Measurements from ENCODE around the gene TET1.
"Not testable (repeated sequence)": the region's sequence is repeated elsewhere in the genome, so short reads cannot be mapped to it uniquely, and the experiment has no call there.

Gene TET1

GRCh38 chr10:68613974-68614373 is 53.8 kb downstream of the TET1 start:
- not testable (repeated sequence) for DNase-seq

DNA sequence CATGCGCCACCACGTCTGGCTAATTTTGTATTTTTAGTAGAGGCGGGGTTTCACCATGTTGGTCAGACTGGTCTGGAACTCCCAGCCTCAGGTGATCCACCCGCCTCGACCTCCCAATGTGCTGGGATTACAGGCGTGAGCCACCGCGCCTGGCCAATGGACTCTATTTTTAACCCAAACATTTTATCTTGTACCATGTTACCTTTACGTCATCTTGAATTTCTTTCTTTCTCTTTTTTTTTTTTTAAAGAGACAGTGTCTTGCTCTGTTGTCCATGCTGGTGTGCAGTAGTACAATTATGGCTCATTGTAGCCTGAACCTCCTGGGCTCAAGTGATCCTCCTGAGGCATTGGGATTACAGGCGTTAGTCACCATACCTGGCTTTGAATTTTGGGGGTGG is 57.6 kb downstream of the TET1 start:
- DNase-seq: not testable (repeated sequence)

- no peak for DNase-seq
Observed at GRCh38 chr10:68618234-68618633, 58.1 kb downstream of the TET1 start.

- no peak for DNase-seq
Observed at GRCh38 chr10:68619595-68619994, 59.5 kb downstream of the TET1 start.

- no peak for DNase-seq
Observed at GRCh38 chr10:68625316-68625921, 65.3 kb downstream of the TET1 start.

DNA sequence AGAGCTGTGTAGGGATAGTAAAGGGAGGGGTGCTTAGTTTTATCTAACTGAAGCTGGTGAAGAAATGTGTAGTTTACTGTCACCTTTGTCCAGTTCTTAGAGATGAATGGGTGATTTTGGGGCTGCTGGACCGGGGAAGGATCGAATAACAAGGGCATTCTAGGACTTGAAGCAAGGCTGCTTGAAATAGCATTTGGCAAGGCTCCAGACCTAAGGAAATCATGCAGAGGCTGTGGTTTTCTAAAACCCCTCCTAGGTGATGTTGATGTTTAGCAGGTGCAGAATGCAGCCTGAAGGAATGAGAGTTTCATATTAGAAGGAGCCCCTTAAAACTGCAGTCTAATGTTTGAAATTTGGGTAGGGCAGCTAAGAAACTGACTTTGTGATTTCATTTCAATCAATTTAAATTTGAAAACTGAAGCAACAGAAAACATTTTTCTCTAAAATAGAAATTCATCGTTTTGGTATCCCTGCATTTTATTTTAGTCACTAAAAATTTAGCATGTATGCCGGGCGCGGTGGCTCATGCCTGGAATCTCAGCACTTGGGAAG is 68.5 kb downstream of the TET1 start:
- DNase-seq: peak in 2 of 3 experiments; percentile 30 to 34

GRCh38 chr10:68632271-68632560 is 72.1 kb downstream of the TET1 start:
- not testable (repeated sequence) for DNase-seq

DNA sequence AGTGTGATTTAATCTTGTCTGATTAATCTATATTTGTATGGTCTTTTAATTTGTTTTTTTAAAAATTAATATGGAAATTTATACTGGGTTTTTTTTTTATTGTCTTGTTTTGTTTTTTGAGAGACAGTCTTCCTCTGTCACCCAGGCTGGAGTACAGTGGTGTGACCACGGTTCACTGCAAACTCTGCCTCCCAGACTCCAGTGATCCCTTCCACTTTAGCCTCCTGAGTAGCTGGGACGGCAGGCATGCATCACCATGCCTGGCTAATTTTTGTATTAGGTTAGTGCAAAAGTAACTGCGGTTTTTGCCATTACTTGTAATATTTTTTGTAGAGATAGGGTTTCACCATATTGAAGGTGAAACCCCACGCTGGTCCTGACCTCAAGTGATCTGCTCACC is 73.1 kb downstream of the TET1 start:
- peak in 1 of 3 experiments; percentile 13 for DNase-seq

GRCh38 chr10:68633816-68634466 is 73.8 kb downstream of the TET1 start:
- peak in 1 of 3 experiments; percentile 6 for DNase-seq

DNA sequence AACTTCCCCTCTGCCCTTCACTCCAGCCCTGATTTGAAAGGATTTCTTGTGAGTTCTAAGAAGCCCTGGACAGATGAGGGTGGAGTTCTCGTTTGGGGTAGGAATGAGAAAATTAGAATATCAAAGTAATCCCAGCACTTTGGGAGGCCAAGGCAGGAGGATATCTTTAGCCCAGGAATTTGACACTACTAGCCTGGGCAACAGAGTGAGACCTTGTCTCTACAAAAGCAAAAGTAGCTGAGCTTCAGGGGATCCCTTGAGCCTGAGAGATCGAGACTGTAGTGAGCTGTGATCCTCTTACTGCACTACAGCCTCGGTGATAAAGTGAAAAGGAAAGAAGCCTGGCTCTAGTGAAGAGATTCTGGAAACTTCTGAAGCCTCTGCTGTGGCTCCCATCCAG is 76.2 kb downstream of the TET1 start:
- DNase-seq: no peak

DNA sequence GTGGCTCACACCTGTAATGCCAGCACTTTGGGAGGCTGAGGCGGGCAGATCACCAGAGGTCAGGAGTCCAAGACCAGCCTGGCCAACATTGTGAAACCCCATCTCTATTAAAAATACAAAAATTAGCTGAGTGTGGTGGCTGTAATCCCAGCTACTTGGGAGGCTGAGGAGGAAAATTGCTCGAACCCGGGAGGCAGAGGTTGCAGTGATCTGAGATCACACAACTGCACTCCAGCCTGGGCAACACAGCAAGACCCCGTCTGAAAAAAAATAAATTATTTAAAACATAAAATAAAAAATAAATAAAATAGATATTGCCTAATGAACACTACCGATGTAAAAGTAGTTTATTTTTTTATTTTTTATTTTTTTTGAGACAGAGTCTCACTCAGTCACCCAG is 83.4 kb downstream of the TET1 start:
- not testable (repeated sequence) for DNase-seq

DNA sequence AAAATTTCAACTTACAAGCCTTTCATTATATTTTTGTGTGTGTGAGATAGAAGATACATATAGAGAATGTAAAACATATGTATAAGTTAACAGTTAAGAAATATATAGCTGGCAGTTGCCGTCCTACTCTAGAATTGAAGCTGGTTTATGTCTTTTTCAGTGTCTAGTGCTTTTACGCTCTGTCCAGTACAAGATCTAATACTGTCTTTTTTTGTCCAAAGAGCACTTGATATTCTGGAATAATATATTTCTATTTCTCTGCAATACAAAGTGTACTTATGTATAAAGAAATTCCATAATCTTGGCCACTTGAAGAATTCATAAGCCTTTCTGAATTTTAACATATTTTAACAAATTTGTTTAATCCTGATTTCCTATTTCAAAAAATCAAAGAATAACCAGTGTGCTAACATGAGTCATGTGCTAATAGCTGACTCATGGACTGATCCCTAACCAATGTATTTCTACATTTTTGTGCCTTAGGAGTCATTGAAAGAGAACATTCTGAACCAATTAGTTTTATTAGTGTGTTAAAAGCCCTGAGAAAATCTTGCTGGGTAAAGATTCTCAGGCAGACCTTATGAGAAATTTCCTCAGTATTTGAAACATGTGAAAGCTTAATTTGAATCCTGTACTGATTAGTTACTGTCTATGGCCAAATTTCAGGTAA is 87.7 kb downstream of the TET1 start:
- DNase-seq: no peak

DNA sequence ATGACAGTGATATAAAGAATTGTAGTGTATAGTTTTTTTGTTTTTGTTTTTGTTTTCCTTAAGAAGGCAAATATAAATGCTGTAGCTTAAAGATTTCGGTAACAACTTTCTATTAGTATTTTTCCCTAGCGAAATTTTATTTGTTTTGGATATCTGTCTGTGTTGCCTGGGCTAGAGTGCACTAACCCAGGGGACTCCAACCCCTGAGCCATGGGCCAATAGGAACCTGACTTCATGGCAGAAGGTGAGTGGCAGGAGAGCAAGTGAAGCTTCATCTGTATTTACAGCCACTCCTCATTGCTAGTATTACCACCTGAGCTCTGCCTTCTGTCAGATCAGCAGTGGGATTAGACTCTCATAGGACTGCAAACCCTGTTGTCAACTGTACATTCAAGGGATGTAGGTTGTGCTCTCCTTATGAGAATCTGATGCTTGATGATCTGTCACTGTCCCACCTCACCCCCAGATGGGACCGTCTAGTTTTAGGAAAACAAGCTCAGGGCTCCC is 95.5 kb downstream of the TET1 start:
- no peak for DNase-seq

- DNase-seq: no peak
Observed at GRCh38 chr10:68665841-68666240, 105.7 kb downstream of the TET1 start.

DNA sequence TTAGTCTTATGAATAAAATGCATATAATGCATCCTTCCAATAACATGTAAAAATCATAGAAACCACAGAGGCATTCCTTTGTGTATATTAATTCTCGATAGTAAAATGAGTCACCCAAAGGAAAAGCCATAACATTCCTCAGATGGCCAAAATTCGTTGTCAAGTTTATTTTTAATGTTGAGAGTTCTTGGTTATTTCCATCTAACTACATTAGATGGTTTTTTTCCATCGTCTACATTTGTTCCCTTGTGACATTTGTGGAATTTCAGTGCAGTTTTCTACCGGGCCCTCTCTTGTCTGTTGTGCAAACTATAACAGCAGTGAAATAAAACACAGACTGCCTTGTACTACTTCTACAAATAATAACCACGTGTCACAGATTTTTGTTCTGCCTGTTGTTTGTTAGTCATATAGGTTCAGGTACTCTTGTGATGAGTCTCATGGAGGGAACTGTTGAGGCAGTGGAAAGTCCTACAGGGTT is 106.2 kb downstream of the TET1 start:
- DNase-seq: no peak

DNA sequence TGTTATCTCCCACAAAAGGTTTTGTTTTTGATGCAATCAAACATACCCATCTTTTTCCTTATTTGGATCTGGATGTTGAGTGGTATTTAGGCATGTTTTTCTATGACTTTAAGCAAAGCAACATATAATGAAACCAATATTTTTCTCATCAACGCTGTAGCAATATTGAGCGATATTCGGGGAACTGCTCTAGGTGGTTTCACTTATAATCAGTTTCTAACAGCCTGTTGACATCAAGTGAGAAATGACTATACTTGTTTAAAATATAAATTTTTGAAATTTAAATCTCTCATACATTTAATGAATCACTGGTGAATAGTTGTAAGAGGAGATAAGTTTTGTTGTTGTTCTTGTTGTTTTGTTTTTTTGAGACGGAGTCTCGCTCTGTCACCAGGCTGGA is 108.1 kb downstream of the TET1 start:
- no peak for DNase-seq

DNA sequence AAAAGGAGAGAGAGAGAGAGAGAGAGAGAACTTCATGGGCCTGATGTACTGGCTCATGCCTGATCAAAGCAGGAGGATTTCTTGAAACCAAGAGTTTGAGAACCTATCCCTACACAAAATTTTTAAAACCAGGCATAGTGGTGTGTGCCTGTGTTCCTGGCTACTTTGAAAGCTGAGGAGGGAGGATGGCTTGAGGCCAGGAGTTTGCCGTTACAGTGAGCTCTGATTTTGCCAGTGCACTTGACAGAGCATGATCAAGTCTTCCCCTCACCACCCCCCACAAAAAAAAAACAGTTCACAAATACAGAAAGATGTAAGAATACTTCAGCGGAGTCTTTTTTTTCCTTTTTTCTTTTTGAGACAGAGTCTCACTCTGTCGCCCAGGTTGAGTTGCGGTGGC is 108.8 kb downstream of the TET1 start:
- DNase-seq: no peak

DNA sequence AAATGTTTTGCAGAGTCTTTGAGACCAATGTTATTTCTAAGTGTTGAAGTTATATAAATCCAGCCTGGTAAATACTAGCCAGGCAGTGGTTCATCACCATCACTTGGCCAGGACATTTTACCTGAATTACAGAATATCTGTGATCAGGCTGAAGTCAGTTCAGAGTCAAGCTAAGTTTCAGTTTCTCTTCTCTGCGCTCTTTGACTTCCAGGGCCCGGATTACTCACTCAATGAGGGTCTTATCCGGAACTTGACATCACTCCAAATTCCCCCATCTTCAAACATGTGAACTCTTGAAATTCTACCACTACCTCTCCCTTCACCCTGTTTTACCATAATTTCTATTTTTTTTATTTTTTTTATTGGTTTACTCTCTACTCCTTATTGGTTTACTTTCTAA is 124.3 kb downstream of the TET1 start:
- no peak for DNase-seq

DNA sequence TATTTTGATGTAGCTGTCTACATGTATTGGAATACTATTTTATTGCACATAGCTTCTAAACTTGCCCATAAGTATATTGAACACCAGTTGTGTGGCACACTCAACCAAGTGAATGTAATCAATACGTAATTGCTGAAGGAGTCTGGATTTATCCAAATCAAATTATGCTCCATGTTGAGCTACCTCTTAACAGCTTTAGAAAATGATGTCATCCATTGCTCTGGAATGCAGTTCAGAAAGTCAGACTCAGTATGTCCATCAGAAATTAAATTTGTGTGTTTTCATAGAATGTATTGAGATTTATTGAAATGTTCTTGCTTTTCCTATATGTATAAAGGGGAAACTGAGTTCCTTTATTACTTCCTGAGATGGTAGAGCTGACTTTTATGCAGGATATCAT is 135.9 kb downstream of the TET1 start:
- DNase-seq: no peak

- DNase-seq: no peak
Observed at GRCh38 chr10:68697106-68697505, 137.0 kb downstream of the TET1 start.

DNA sequence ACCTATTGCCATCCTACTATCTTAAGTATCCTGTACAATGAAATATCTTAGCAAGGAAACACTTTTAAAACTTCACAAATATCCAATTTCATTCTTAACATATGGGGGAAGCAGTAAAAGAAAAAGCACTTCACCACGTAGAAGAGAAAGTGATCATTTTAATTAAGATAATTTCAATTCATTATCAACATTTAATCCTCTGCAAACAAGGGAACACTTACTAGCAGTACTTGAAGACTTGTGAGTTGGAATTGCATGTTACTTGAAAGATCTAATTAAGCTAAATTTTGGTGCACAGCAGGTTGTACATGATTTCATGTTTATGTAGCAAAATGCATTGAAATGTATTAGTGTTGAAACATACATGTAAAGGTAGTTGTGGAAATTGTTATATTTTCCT is 140.1 kb downstream of the TET1 start:
- peak in 1 of 3 experiments; percentile 28 for DNase-seq

GRCh38 chr10:68705548-68705947 is 145.4 kb downstream of the TET1 start:
- no peak for DNase-seq

- DNase-seq: not testable (repeated sequence)
Observed at GRCh38 chr10:68708987-68709386, 148.8 kb downstream of the TET1 start.

DNA sequence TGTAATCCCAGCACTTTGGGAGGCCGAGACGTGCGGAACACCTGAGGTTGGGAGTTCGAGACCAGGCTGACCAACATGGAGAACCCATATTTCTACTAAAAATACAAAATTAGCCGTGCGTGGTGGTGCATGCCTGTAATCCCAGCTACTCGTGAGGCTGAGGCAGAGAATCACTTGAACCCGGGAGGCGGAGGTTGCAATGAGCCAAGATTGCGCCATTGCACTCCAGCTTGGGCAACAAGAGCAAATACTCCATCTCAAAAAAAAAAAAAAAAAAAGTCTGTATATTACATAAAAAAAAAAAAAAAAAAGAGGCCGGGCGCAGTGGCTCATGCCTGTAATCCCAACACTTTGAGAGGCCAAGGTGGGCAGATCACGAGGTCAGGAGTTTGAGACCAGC is 152.9 kb downstream of the TET1 start:
- not testable (repeated sequence) for DNase-seq

Data from NCI-H1417 (cell line).